Gastrocnemius medialis (tissue), 4 donors: ENCODE measurements around the gene GPAM. TPM values are rescaled to one million over a fixed set of nuclear protein-coding genes. Genes with fewer than 3 reads are reported as not detected.

Experiments
- ATAC-seq, 2 donors: fragments of 150-250 bp; one replicate each; pipeline ENCODE4 v1.9.1; 2016
- DNase-seq, 2 donors: peaks; one replicate each; pipeline ENCODE4 v3.0.0-alpha.2; 2019
- H3K27ac ChIP-seq, 4 donors: fragments of 200-600 bp; sonication (generic); 1 replicate in 1 of 4; 2 replicates in 3 of 4; pipeline ENCODE4 v1.5.1; 2016 to 2018; ENCODE audit warnings: mild to moderate bottlenecking in 2 of 4, moderate library complexity in 1 of 4
- H3K27me3 ChIP-seq, 3 donors: fragments of 200-600 bp; sonication (generic) in 2 of 3; 1 replicate in 1 of 3; 2 replicates in 2 of 3; pipeline versions ENCODE4 v1.5.1 to v1.6.0; 2016 to 2019; ENCODE audit warnings: mild to moderate bottlenecking in 1 of 3, moderate library complexity in 1 of 3
- H3K36me3 ChIP-seq, 2 donors: fragments of 200-600 bp; sonication (generic) in 1 of 2; one replicate each; pipeline ENCODE4 v1.5.1; 2017 to 2018
- H3K4me1 ChIP-seq, 2 donors: fragments of 200-600 bp; sonication (generic) in 1 of 2; one replicate each; pipeline ENCODE4 v1.5.1; 2016 to 2017; ENCODE audit warnings: mild to moderate bottlenecking in 2 of 2
- H3K4me3 ChIP-seq, 4 donors: fragments of 200-600 bp; sonication (generic) in 3 of 4; 1 replicate in 1 of 4; 2 replicates in 3 of 4; pipeline ENCODE4 v1.5.1; 2016 to 2019; ENCODE audit warnings: mild to moderate bottlenecking in 2 of 4
- H3K9me3 ChIP-seq, 3 donors: fragments of 200-600 bp; sonication (generic) in 2 of 3; 1 replicate in 1 of 3; 2 replicates in 2 of 3; pipeline ENCODE4 v1.5.1; 2016 to 2019
- CTCF ChIP-seq, 5 experiments: fragments of 450-650 bp in 3 of 5; fragments of 200-600 bp in 2 of 5; sonication (generic) in 2 of 5; IDR thresholded peaks in 4 of 5; conservative IDR thresholded peaks in 1 of 5; 1 replicate in 4 of 5; 2 replicates in 1 of 5; pipeline ENCODE4 v1.5.1; 2016 to 2019; ENCODE audit warnings: antibody characterized with exemption in 5 of 5, mild to moderate bottlenecking in 3 of 5, moderate library complexity in 3 of 5
- POLR2A ChIP-seq, 2 donors: fragments of 450-650 bp; IDR thresholded peaks; one replicate each; pipeline ENCODE4 v1.6.1; 2017; ENCODE audit warnings: antibody characterized with exemption in 2 of 2, mild to moderate bottlenecking in 2 of 2, moderate library complexity in 2 of 2
- in situ Hi-C, 4 donors: fragments of 200-750 bp; cut with MboI; loops; one replicate each; pipeline versions ENCODE4 v1.15.0 to v1.8.0; 2017; ENCODE audit warnings: low sequenced_read_pairs in 4 of 4
- intact Hi-C: fragments of 100-400 bp; cut with DNase I; formaldehyde crosslinking; loops from one replicate; pipeline ENCODE4 v1.15.1; 2023; ENCODE audit warnings: low total_unique reads
- total RNA-seq, 4 donors: library from RNA; depleted of rRNA; stranded (reverse); fragments of >200 nt; gene quantifications; one replicate each; pipeline versions ENCODE4 v1.1.0 to v1.2.3, GENCODE V29; 2016

Gene GPAM
- total RNA-seq, 4 donors from 2014 or later: 4.0 to 9.0 (median 4.6) TPM

GRCh38 chr10:112208292-112208691 lies 24.7 kb upstream of the GPAM start:
- TF ChIP-seq POLR2A (IDR thresholded peaks at IDR 0.05): no peak
- no peak for TF ChIP-seq CTCF (IDR thresholded peaks at IDR 0.05 in 4 of 5, conservative IDR thresholded peaks at IDR 0.05 in 1 of 5)
- Histone ChIP-seq H3K4me3 (no peak overlapping the region), H3K9me3 (no peaks in the 10 kb centered on the region), H3K27ac (no peak overlapping the region), H3K4me1 (peaks cover 7 to 12% of the 10 kb centered on the region in 2 donors), H3K27me3 (no peaks in the 10 kb centered on the region), H3K36me3 (no peaks in the 10 kb centered on the region)
- DNase-seq (no peak), ATAC-seq (no peak)
- in situ Hi-C loops (no loop called here), intact Hi-C loops (no loop called here)

GRCh38 chr10:112203328-112204076 lies 19.9 kb upstream of the GPAM start:
- Histone ChIP-seq H3K27me3 (no peaks in the 10 kb centered on the region), H3K36me3 (no peaks in the 10 kb centered on the region), H3K27ac (no peak overlapping the region), H3K4me1 (peaks cover 13 to 16% of the 10 kb centered on the region in 2 donors), H3K9me3 (no peaks in the 10 kb centered on the region), H3K4me3 (no peak overlapping the region)
- TF ChIP-seq POLR2A (IDR thresholded peaks at IDR 0.05): no peak
- no peak for TF ChIP-seq CTCF (IDR thresholded peaks at IDR 0.05 in 4 of 5, conservative IDR thresholded peaks at IDR 0.05 in 1 of 5)
- in situ Hi-C loops: no loop called here
- intact Hi-C loops: no loop called here
- ATAC-seq (no peak), DNase-seq (no peak)

GRCh38 chr10:112202561-112203241 lies 19.1 kb upstream of the GPAM start:
- no peak overlapping the region for H3K4me3 ChIP-seq
- DNase-seq: no peak
- no peaks in the 10 kb centered on the region for H3K9me3 ChIP-seq
- H3K36me3 ChIP-seq: no peaks in the 10 kb centered on the region
- ATAC-seq: no peak
- in situ Hi-C loops: no loop called here
- H3K27ac ChIP-seq: no peak overlapping the region
- no peaks in the 10 kb centered on the region for H3K27me3 ChIP-seq
- peaks cover 5 to 10% of the 10 kb centered on the region in 2 donors for H3K4me1 ChIP-seq
- TF ChIP-seq CTCF (IDR thresholded peaks at IDR 0.05 in 4 of 5, conservative IDR thresholded peaks at IDR 0.05 in 1 of 5) (no peak), POLR2A (IDR thresholded peaks at IDR 0.05) (no peak)
- intact Hi-C loops: no loop called here

- peak overlapping the region in 3 of 4 donors; percentile 40 to 74 (median 68) for H3K27ac ChIP-seq
- in situ Hi-C loops: no loop called here
- no peaks in the 10 kb centered on the region for H3K9me3 ChIP-seq
- DNase-seq: no peak
- peaks cover 5 to 8% of the 10 kb centered on the region in 2 donors for H3K4me1 ChIP-seq
- no peaks in the 10 kb centered on the region for H3K27me3 ChIP-seq
- no peak overlapping the region for H3K4me3 ChIP-seq
- H3K36me3 ChIP-seq: no peaks in the 10 kb centered on the region
- intact Hi-C loops: no loop called here
- TF ChIP-seq CTCF (IDR thresholded peaks at IDR 0.05 in 4 of 5, conservative IDR thresholded peaks at IDR 0.05 in 1 of 5): no peak
- TF ChIP-seq POLR2A (IDR thresholded peaks at IDR 0.05): no peak
- no peak for ATAC-seq
Observed at GRCh38 chr10:112202076-112202475, 18.5 kb upstream of the GPAM start.
